WERI-Rb-1 (cell line): Measurements from ENCODE around the gene ZNF408.

Source experiments
- DNase-seq: peaks from one replicate; pipeline ENCODE4 v3.0.0-alpha.2; 2020
- H3K27ac ChIP-seq: fragments of 250-450 bp; sonication (Bioruptor Pico); 2 replicates; pipeline ENCODE4 v1.5.1; 2020; ENCODE audit warnings: mild to moderate bottlenecking, moderate library complexity
- H3K27me3 ChIP-seq: fragments of 250-450 bp; sonication (Bioruptor Pico); 2 replicates; pipeline ENCODE4 v1.5.1; 2021; ENCODE audit warnings: mild to moderate bottlenecking, low read depth, moderate library complexity; ENCODE audit not compliant: insufficient read depth, severe bottlenecking
- H3K36me3 ChIP-seq: fragments of 250-450 bp; sonication (Bioruptor Pico); 2 replicates; pipeline ENCODE4 v1.5.1; 2020; ENCODE audit warnings: mild to moderate bottlenecking, moderate library complexity
- H3K4me3 ChIP-seq: 2 replicates; pipeline ENCODE4 v1.5.1; 2011; ENCODE audit warnings: low read depth, mild to moderate bottlenecking, control low read depth, low read length
- H3K9me3 ChIP-seq: fragments of 250-450 bp; sonication (Bioruptor Pico); 2 replicates; pipeline ENCODE4 v1.5.1; 2021; ENCODE audit warnings: mild to moderate bottlenecking, moderate library complexity; ENCODE audit not compliant: severe bottlenecking
- TF ChIP-seq, protein P1 (sequence below): IDR thresholded peaks from 2 replicates; pipeline ENCODE4 v1.5.1; 2011; ENCODE audit warnings: low read depth, mild to moderate bottlenecking, control low read depth, inconsistent platforms, low read length

ZNF408 gene

DNA sequence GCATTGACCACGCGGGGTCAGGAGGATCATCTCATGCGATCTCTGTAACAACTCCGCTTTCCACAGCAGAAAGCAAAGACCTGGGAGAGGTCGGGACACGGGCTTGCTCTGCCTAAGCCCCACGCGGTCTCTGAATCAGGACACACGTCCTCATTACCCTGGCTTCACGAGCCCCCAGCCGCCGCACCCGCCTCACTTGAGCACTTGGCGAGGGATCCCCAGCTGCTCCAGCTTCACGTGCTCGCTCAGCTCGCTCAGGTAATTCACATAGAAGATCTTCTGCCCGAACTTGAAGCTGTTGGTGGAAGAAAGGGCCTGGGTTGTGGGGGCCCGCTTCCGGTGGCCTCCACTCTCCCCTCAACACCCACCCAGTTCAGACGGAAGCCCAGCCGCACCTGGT, 20.0 kb upstream of the ZNF408 start:
- TF ChIP-seq, protein P1, sequence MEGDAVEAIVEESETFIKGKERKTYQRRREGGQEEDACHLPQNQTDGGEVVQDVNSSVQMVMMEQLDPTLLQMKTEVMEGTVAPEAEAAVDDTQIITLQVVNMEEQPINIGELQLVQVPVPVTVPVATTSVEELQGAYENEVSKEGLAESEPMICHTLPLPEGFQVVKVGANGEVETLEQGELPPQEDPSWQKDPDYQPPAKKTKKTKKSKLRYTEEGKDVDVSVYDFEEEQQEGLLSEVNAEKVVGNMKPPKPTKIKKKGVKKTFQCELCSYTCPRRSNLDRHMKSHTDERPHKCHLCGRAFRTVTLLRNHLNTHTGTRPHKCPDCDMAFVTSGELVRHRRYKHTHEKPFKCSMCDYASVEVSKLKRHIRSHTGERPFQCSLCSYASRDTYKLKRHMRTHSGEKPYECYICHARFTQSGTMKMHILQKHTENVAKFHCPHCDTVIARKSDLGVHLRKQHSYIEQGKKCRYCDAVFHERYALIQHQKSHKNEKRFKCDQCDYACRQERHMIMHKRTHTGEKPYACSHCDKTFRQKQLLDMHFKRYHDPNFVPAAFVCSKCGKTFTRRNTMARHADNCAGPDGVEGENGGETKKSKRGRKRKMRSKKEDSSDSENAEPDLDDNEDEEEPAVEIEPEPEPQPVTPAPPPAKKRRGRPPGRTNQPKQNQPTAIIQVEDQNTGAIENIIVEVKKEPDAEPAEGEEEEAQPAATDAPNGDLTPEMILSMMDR = no peak
- Histone ChIP-seq H3K36me3 (peaks cover 12% of the 10 kb centered on the region), H3K9me3 (no peaks in the 10 kb centered on the region)

DNA sequence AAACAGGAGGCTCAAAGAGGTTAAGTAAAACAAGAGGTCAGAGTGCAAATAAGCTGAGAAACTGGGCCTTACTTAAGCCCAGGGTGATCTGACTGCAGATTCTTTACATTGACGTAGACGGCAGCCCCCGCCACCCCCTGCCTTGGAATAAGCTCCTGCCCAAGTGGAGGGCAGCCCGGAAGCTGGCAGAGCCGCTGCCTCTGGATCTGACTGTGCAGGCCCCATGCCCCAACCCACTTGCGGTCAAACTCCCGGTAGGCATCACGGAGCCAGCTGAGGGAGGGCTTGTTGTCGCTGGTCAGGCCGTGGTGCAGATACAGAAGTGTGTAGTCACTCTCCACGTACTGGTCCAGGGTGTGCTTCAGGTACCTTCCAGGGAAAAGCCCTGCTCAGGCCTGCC, 19.0 kb upstream of the ZNF408 start:
- TF ChIP-seq, protein P1 = no peak
- no peak for DNase-seq
- Histone ChIP-seq H3K9me3 (no peaks in the 10 kb centered on the region), H3K36me3 (peaks cover 17% of the 10 kb centered on the region), H3K4me3 (no peak overlapping the region), H3K27ac (no peak overlapping the region), H3K27me3 (no peaks in the 10 kb centered on the region)

More for the DNA sequence above, 20.0 kb upstream of the ZNF408 start:
- DNase-seq = no peak
- H3K4me3 ChIP-seq = no peak overlapping the region
- no peaks in the 10 kb centered on the region for H3K27me3 ChIP-seq
- H3K27ac ChIP-seq = no peak overlapping the region

DNA sequence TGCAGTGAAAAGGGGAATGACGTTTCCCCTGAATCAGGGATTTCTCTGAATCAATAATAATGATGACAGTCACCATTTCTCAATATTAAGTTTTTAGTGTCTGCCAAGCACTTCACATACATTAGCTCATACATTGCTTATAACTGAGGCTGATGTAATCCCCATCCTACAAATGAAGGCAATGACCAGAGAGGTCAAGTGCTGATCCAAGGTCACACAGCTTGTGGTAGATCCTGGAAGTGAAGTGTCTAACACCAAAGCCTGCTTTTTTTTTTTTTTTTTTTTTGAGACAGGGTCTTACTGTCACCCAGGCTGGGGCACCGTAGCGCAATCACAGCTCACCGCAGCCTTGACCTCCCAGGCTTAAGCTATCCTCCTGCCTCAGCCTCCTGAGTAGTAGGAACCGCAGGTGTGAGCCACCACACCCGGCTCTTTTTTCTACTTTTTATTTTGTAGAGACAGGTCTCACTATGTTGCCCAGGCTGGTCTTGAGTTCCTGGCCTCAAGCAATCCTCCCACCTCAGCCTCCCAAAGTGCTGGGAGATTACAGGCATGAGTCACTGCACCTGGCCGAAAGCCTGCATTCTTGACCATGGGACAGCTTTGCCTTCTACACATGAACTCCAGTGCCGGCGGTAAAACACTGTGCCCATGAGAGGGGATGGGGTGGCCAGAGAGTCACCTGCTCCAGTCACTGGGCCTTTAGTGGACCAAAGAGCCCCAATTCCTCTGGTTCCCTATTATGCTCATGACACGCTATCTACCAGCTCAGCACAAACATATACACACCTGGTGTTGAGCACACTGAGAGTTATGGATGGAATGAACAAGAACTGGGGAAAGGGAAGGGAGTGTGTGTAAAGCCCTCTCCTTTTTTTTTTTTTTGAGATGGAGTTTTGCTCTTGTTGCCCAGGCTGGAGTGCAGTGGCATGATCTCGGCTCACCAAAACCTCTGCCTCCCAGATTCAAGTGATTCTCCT, 17.8 kb upstream of the ZNF408 start:
- H3K9me3 ChIP-seq = no peaks in the 10 kb centered on the region
- DNase-seq = no peak
- H3K4me3 ChIP-seq = no peak overlapping the region
- peaks cover 30% of the 10 kb centered on the region for H3K36me3 ChIP-seq
- no peaks in the 10 kb centered on the region for H3K27me3 ChIP-seq
- no peak overlapping the region for H3K27ac ChIP-seq
- TF ChIP-seq, protein P1 = no peak

DNA sequence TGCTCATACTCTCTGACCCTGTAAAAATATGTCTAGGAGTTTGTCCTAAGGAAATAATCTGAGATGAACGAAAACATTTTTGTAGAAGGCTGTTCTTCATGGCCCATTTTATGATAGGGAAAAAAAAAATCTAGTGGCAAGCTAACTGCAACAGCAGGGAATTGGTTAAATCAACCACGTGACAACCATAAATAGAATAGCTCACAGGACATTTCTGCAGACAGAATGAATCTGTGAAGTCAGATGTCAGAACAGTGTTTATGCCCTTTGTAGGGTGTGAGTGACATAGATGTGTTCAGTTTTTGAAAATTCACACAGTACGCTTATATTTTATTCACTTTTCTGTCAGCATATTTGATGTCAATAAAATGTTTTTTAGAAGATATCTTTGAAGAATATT, 16.5 kb upstream of the ZNF408 start:
- no peak for DNase-seq
- no peaks in the 10 kb centered on the region for H3K9me3 ChIP-seq
- no peak overlapping the region for H3K4me3 ChIP-seq
- peaks cover 22% of the 10 kb centered on the region for H3K36me3 ChIP-seq
- H3K27ac ChIP-seq = no peak overlapping the region
- no peaks in the 10 kb centered on the region for H3K27me3 ChIP-seq
- TF ChIP-seq, protein P1 = no peak

DNA sequence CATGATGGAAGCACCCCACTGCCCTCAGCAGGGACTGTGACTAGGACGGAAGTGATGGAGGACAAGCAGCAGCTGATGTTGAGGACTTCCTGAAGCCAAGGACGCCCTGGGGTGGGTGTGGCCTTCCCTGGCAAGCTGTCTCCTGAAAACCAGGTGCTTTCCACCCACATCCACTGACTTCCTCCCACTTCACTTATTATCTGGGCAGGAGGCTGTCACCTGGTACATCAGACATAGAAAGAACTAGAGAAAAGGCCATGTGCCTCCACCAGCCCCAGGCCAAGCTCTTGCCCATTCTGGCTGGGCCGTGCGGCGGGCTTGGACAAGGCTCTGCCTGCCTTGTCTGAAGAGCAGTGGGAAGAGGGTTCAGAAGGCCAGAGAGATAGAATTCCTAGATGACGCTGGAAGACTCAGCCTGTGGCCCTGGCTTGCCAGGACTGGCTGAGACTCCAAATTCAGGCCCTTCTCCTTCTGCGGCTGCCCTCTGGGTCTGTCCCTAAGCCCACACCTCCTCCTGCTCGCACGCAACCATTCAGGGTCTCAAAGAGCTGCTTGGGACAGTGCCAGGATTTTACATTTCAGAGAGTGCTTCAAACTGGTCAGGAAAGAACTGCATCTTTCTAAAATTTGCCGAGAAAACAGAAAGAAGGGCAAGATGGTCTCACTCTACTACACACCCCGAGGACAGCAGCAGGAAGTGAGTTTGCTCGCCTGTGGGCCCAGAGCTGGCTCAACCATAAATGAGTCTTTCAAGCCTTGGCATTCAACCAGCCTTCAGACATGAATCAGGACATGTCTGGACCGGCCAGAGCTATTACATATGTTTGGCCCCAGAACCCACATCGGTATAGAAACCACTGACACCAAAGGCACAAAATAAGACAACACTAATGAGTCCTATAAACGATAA, 13.7 kb upstream of the ZNF408 start:
- no peak for DNase-seq
- no peak overlapping the region for H3K27ac ChIP-seq
- H3K4me3 ChIP-seq = no peak overlapping the region
- H3K27me3 ChIP-seq = no peaks in the 10 kb centered on the region
- no peaks in the 10 kb centered on the region for H3K9me3 ChIP-seq
- TF ChIP-seq, protein P1 = no peak
- H3K36me3 ChIP-seq = peaks cover 19% of the 10 kb centered on the region
